Upper lobe of right lung (tissue), 1 donor: ENCODE measurements around the gene BCAS3. TPM values are rescaled to one million over a fixed set of nuclear protein-coding genes. Genes with fewer than 3 reads are reported as not detected.

Source experiments
- ATAC-seq: fragments of 200-7000 bp; cut with Tn5 transposase; one replicate; pipeline ENCODE4 v1.9.1; 2020; ENCODE audit warnings: mild to moderate bottlenecking, moderate library complexity
- DNase-seq: peaks from one replicate; pipeline ENCODE4 v3.0.0-alpha.2; 2020
- H3K27ac ChIP-seq: fragments of 200-600 bp; one replicate; pipeline ENCODE4 v1.8.0; 2022
- H3K27me3 ChIP-seq: fragments of 200-600 bp; one replicate; pipeline ENCODE4 v1.8.0; 2022; ENCODE audit warnings: mild to moderate bottlenecking
- H3K36me3 ChIP-seq: fragments of 200-600 bp; one replicate; pipeline ENCODE4 v1.8.0; 2022
- H3K4me1 ChIP-seq: fragments of 200-600 bp; one replicate; pipeline ENCODE4 v1.8.0; 2022
- H3K4me3 ChIP-seq: fragments of 200-600 bp; one replicate; pipeline ENCODE4 v1.8.0; 2022; ENCODE audit warnings: mild to moderate bottlenecking
- H3K9me3 ChIP-seq: fragments of 200-600 bp; one replicate; pipeline ENCODE4 v1.8.0; 2022
- intact Hi-C: fragments of 100-400 bp; cut with DNase I; formaldehyde crosslinking; loops from one replicate; pipeline ENCODE4 v1.11.0; 2022
- total RNA-seq: library from RNA; stranded (reverse); fragmentation: NEBNext Ultra II Directional; extraction: Animal tissue kit (Norgen Biotek cat#: 25700); gene quantifications from one replicate; pipeline ENCODE4 v1.2.1, GENCODE V29; 2021
- TF ChIP-seq, protein P1 (sequence below): fragments of 200-600 bp; IDR thresholded peaks from one replicate; pipeline ENCODE4 v1.8.0; 2022; ENCODE audit warnings: antibody characterized with exemption
- donor health status: DM: no; HTN: yes; CAD: no; lungs with severe emphysema.

Gene BCAS3
- total RNA-seq, 1 donor from 2014 or later, result 23.5 TPM

DNA sequence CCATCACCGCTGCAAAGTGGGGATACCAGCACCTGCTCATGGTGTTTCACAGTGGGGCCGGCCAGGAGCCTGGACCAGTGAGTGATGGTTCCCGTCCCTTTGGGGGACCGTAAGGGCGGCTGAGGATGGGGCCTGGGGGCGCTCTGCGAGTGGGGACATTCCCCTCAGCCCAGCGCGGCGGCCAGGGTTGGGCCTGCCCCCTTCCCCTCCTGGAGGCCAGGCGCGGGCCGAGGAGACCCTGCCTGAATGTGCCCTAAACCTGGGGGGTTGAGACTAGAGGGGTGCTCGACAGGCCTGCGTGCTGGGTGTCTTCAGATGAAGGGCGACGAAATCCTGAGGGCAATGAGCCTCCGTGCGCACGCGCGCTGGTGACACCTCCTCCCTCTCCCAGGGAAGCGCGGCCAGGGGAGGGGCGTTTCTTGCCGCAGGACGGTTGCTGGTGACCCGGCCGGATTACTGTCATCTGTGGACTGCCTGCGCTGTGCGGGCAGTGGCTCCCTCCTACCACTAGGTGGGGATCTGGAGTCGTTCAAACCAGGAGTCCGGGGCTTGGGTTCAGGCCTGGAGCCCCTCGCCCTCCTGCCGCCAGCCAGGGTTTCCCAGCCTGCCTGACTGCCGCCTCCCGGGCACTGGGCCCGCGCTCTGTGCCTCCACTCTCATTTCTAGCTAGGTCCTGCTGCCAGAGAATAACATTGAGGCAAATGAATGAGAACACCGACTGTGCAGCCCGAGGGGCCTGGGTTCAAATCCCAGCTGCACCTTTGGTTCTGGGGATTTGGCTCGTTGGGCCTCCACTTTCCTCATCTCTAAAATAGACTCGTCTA, 739.1 kb downstream of the BCAS3 start:
- H3K27me3 ChIP-seq, result no peaks in the 10 kb centered on the region
- ATAC-seq, result peak; percentile 77
- H3K27ac ChIP-seq, result peak overlapping the region; percentile 90
- DNase-seq, result peak; percentile 92
- no peaks in the 10 kb centered on the region for H3K36me3 ChIP-seq
- H3K4me3 ChIP-seq, result peak overlapping the region; percentile 11
- peaks cover 21% of the 10 kb centered on the region for H3K4me1 ChIP-seq
- intact Hi-C loops, result no loop called here
- TF ChIP-seq, protein P1, sequence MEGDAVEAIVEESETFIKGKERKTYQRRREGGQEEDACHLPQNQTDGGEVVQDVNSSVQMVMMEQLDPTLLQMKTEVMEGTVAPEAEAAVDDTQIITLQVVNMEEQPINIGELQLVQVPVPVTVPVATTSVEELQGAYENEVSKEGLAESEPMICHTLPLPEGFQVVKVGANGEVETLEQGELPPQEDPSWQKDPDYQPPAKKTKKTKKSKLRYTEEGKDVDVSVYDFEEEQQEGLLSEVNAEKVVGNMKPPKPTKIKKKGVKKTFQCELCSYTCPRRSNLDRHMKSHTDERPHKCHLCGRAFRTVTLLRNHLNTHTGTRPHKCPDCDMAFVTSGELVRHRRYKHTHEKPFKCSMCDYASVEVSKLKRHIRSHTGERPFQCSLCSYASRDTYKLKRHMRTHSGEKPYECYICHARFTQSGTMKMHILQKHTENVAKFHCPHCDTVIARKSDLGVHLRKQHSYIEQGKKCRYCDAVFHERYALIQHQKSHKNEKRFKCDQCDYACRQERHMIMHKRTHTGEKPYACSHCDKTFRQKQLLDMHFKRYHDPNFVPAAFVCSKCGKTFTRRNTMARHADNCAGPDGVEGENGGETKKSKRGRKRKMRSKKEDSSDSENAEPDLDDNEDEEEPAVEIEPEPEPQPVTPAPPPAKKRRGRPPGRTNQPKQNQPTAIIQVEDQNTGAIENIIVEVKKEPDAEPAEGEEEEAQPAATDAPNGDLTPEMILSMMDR, result peak; percentile 93
- no peaks in the 10 kb centered on the region for H3K9me3 ChIP-seq

GRCh38 chr17:61418449-61418848, 740.8 kb downstream of the BCAS3 start:
- Histone ChIP-seq H3K4me1 (peaks cover 21% of the 10 kb centered on the region), H3K9me3 (no peaks in the 10 kb centered on the region), H3K36me3 (no peaks in the 10 kb centered on the region), H3K27me3 (no peaks in the 10 kb centered on the region), H3K27ac (no peak overlapping the region), H3K4me3 (no peak overlapping the region)
- intact Hi-C loops, result no loop called here
- no peak for ATAC-seq
- no peak for DNase-seq
- TF ChIP-seq, protein P1, result no peak

DNA sequence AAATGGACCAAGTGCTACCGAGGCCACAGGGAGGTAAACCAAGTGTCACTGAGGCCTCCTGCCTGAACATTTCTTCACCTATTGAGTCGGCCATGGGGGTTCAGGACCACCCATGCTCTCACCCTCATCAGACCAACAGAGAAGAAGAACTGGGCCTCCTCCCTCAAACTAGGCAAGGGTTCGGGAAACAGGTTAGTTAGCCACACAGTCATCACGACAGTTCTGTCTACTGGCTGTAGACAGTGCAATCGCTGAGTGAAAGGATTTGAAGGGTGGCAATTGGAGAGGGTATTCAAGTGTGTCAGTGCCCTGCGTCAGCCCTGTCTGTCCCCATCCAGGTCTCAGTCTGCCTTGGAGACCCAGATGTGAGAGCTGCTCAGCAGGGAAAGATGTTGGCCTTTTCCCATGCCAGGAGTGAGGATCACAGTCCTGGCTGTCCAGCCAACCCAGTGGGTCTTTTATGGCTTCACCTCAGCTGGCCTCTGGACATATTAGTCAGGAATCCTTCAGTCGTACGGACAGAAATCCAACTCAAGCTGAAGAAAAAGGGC, 741.9 kb downstream of the BCAS3 start:
- H3K4me1 ChIP-seq, result peaks cover 21% of the 10 kb centered on the region
- no peak for ATAC-seq
- no peaks in the 10 kb centered on the region for H3K9me3 ChIP-seq
- H3K27ac ChIP-seq, result no peak overlapping the region
- peaks cover 8% of the 10 kb centered on the region for H3K27me3 ChIP-seq
- intact Hi-C loops, result no loop called here
- TF ChIP-seq, protein P1, result no peak
- DNase-seq, result no peak
- H3K4me3 ChIP-seq, result no peak overlapping the region
- H3K36me3 ChIP-seq, result no peaks in the 10 kb centered on the region

DNA sequence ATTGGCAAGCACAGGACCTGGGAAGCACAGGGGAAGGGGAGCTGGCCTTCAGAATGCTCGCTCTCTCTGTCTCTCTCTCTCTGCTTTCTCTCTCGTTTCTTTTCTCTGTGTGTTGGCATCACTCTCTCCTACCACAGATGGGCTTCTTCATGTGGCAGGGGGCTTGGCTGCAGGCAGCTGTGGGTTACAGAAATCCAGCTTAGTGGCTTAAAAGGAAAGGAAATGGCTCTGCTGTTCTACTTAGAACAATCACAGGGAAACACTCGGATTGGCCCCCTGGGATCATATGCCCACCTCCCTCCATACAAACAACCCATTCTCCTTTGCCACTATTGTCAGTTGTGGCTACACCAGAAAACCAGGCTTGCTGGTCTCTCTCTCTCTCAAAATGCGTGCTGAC, 742.4 kb downstream of the BCAS3 start:
- Histone ChIP-seq H3K36me3 (no peaks in the 10 kb centered on the region), H3K9me3 (no peaks in the 10 kb centered on the region), H3K4me1 (peaks cover 18% of the 10 kb centered on the region), H3K27me3 (peaks cover 8% of the 10 kb centered on the region), H3K27ac (no peak overlapping the region), H3K4me3 (no peak overlapping the region)
- intact Hi-C loops, result no loop called here
- TF ChIP-seq, protein P1, result no peak
- DNase-seq (no peak), ATAC-seq (no peak)

GRCh38 chr17:61420745-61421398, 743.2 kb downstream of the BCAS3 start:
- DNase-seq (no peak), ATAC-seq (no peak)
- Histone ChIP-seq H3K9me3 (no peaks in the 10 kb centered on the region), H3K36me3 (no peaks in the 10 kb centered on the region), H3K27me3 (peaks cover 8% of the 10 kb centered on the region), H3K4me3 (no peak overlapping the region), H3K4me1 (peaks cover 12% of the 10 kb centered on the region), H3K27ac (no peak overlapping the region)
- TF ChIP-seq, protein P1, result no peak
- intact Hi-C loops, result no loop called here
